ENCODE results near the gene TMEM60. TPM values are rescaled to one million over a fixed set of nuclear protein-coding genes. Genes with fewer than 3 reads are reported as not detected.
"Not testable (repeated sequence)": the region's sequence is repeated elsewhere in the genome, so short reads cannot be mapped to it uniquely, and the experiment has no call there.

The TMEM60 gene, protein sequence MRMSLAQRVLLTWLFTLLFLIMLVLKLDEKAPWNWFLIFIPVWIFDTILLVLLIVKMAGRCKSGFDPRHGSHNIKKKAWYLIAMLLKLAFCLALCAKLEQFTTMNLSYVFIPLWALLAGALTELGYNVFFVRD
- total RNA-seq (2014; rRNA removed): 38.2 and 44.8 TPM in 2 replicates
- polyA plus RNA-seq (2012): 32.7 TPM

DNA sequence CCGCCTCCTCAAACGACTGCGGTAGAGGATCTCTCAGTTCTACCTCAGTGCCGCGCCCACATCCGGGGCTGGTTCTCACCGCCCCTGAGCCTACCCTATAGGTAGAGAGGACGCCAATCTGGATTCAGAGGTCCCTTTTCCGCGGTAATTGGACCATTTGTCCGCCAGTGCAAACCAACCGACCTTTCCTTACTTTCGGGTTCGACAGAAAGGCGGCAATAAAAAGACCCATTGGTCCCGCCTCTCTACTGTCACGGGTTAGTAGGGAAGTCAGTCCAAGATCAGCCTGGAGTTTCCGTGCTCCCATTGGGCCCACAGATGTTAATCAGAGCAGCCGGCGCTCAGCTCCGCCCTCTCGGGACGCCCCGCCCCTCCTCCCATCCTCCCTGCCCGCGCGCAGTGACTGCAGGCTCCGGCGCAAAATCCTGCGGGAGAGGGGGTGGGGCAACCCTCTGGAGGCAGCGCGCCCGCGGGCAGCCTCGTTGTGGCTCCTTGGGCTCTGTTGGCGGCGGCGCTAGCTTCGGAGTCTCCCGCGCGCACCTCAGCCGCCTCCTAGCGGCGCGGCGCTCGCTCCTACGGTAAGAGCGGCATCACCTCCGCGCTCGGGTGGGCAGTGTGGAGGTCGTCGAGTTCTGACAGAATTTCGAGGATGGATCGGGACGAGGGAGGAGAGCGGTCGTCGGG lies at the start of gene TMEM60, which contains the start of gene PHTF2:
TSS of gene TMEM60 (minus strand) at position 41 of the 684 bp plus-strand sequence. CDS start 4,061 bp downstream, outside the sequence.
TSS of gene PHTF2 (plus strand) at position 380 of the 684 bp plus-strand sequence.
- DNase-seq (ENCODE audit: low read depth): peak; percentile 100

DNA sequence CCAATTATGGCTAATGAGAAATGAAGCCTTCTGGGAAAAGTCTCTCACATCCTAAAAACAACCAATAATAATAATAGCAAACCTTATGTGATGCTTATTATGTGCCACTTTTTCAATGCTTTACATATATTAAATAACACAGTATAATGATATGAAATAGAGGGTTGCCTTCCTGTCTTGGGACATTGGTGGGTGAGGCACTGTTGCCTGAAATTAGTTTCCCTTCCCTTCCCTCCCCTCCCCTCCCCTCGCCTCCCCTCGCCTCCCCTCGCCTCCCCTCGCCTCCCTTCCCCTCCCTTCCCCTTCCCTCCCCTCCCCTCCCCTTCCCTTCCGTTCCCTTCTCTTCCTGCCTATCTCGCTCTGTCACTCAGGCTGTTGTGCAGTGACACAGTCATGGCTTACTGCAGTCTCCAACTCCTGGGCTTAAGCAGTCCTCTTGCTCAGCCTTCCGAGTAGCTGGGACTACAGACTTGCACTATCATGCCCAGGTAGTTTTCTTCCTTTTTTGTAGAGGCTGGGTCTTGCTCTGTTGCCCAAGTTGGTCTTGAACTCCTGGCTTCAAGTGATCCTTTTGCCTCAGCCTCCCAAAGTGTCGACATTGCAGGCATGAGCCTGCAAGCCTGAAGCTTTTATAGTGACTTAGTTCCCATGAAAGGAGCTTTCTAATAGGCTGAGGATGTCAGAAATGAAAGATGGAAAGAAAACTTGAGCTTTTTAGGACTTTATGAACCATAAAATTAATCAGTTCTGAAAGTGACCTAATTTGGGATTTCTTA lies 48.3 kb upstream of the TMEM60 start:
- DNase-seq (ENCODE audit: low read depth): no peak

- DNase-seq (ENCODE audit: low read depth): no peak
Measured at GRCh38 chr7:77843194-77843593, 45.0 kb upstream of the TMEM60 start.

- DNase-seq (ENCODE audit: low read depth): no peak
Measured at GRCh38 chr7:77839919-77840318, 41.7 kb upstream of the TMEM60 start.

DNA sequence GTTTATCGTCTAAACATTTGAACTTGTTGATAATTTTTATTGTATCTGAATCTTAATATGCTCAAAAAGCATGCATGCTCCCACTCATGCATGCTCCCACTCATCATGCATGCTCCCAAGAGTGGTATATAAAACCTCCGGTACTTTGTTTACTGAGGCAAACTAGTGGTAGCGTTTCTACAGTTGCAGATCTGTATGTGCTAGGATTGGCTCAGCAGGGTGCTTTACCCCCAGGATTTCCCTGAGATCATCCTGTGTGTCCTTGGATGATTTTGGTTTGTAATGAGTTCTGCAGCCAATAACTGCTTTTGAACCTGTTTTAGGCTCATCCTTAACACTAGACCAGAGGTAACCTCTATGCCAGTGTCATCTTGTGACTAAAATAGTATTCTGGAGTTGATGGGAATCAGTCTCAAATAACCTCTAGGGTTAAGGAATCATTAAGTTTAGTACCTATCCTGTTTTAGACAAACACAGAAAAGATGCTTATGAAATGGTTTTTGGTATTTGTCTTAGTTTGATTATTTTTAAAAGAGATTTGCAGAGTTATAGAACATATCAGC lies 40.8 kb upstream of the TMEM60 start:
- no peak for DNase-seq (ENCODE audit: low read depth)

DNA sequence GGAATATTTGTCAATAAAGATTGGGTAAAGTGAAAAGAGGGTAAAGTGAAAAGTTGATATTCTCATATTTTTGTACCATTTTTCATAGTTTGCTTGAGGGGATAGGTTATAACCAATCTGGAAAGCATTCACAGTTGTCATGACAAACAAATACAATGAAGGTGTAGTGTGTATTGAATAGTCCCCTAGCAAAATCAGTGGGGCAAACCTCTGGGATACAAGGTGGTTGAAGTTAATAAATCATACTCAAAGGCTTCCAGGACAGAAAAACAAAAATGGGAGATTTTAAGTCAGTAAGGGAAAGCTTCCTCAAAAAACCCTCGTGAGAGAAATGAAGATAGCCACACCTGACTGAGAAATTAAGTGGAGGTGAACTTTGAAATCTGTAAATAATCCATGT lies 39.7 kb upstream of the TMEM60 start:
- no peak for DNase-seq (ENCODE audit: low read depth)

DNA sequence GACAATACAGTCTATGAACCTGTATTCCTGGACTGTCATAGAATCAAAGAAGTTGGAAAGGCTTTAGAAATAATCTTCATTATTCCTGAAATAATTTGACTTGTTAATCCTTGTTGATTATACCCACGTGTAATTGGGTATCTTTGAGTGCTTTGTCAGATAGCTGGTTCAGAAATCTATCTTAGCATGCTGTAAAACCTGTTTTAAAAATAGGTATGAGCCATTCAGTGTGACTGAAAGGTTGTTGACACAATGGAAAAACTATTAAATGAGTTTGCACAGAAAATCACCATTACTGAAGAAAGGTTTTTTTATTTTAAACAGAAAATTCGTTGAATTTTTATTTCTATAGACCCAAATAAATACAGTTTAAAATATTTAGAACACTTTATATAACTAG lies 39.0 kb upstream of the TMEM60 start:
- DNase-seq (ENCODE audit: low read depth): no peak

GRCh38 chr7:77836425-77836824 lies 38.2 kb upstream of the TMEM60 start:
- DNase-seq (ENCODE audit: low read depth): not testable (repeated sequence)

GRCh38 chr7:77833136-77833535 lies 34.9 kb upstream of the TMEM60 start:
- DNase-seq (ENCODE audit: low read depth): no peak

GRCh38 chr7:77831953-77832352 lies 33.7 kb upstream of the TMEM60 start:
- no peak for DNase-seq (ENCODE audit: low read depth)

DNA sequence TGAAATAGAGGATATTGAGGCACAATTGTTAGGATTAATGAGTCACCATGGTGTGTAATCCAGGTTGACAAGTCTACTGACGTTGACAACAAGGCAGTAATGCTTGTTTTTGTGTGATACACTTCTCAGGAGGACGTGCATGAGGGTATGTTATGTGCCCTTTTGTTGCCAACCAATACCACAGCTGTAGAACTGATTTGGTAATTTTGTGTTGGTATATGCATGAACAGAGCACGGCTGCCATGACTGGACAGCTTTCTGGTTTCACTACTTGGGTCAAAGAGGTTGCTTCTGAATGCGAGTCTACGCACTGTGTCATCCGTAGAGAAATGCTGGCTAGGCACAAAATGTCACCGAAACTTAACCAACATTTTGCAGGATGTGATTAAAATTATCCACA lies 33.2 kb upstream of the TMEM60 start:
- no peak for DNase-seq (ENCODE audit: low read depth)

DNA sequence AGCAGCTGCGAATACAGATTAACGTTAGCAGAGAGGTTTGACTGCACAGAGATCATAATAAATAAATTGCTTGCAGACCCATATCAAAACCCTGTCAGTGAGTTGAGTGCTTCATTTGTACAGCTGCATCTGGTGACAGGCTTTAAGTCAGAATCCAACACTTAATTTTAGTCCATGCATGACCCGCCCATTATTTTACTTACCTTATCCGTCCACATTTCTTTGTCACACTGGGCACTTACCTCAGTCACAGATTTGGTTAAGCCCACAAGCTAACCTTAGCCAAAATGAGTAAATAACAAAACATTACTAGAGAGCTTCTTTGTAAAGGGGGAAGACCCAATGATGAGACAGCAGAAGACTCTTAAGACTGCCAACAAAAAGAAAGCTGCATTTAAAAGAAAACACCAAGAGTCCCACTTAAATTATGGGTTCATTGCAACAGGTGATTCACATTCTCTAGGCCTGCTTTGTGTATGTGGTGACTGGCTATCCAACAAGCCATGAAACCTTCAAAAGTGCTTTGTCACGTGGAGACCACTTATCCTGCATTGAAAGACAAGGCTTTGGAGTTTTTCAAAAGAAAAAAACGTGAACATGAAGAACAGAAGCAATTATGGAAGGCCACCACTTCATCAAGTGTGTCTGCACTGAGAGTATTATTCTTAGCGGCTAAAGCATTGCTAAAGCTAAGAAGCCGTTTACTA lies 32.6 kb upstream of the TMEM60 start:
- DNase-seq (ENCODE audit: low read depth): no peak

DNA sequence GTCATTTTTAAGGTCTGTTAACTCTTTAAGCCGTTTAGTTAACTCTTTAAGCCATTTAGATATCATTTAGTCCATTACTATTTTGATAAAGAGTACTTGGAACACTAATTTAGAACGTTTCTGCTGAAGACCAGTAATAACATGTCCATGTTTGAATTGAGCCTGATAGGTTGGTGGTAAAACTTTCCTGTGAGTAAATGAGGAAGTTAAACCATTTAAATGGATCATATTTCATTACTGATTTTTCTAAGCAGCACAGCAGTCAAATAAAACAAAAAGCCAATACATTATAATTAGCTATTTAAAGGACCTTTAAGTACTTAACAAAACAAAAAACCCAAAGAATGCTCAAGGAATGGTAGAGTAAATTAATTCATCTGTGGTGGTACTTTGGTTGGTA lies 29.8 kb upstream of the TMEM60 start:
- DNase-seq (ENCODE audit: low read depth): no peak

DNA sequence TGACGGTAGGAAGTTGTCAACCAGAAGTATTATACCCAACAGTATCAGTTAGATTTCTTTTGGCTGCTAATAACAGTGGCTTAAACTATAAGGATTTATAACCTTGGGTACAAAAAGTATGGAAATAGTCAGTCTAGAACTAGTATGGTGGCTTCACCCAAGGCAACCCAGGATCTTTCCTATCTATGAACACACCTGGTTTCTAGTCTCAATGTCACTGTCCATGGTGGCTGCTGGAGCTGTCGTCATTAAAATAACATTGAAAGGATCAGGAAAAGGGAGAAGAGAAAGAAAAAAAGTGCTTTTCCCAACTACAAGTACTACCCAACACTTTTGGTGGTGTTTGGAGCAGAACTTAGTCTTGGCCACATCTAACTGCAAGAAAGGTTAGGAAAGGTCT lies 28.1 kb upstream of the TMEM60 start:
- DNase-seq (ENCODE audit: low read depth): no peak

DNA sequence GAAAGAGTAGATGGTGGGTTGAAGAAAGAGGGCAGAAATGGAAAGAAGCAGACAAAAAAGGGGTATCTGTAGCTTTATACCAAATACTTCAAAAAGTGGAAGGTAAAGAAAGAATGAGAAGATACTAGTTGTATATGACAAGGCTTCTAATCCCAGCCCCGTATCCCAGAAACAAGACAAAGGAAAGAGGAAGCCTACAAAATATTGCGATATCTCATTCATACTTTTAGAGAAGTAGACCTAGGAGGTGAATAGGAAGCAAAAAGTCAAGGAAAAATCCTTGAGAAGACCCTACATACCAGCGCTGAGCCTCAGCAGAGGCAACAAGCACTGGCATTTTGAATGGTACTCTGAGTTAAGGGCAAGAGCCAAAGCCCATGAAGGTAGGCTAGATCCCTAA lies 26.9 kb upstream of the TMEM60 start:
- DNase-seq (ENCODE audit: low read depth): no peak

DNA sequence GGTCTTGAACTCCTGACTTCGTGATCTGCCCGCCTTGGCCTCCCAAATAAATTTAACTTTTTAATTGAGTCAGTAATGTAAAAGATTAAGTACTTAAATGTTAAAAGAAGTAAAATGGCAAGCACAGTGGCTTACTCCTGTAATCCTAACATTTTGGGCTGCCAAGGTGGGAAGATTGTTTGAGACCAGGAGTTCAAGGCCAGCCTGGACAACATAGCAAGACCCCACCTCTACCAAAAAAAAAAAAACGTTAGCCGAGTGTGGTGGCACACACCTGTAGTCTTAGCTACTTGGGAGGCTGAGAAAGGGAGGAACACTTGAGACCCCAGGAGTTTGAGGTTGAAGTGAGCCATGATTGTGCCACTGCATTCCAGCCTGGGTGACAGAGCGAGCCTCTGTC lies 26.4 kb upstream of the TMEM60 start:
- no peak for DNase-seq (ENCODE audit: low read depth)

- DNase-seq (ENCODE audit: low read depth): no peak
Measured at GRCh38 chr7:77823787-77824186, 25.6 kb upstream of the TMEM60 start.

- no peak for DNase-seq (ENCODE audit: low read depth)
Measured at GRCh38 chr7:77822269-77822668, 24.0 kb upstream of the TMEM60 start.

- DNase-seq (ENCODE audit: low read depth): no peak
Measured at GRCh38 chr7:77820967-77821366, 22.7 kb upstream of the TMEM60 start.

DNA sequence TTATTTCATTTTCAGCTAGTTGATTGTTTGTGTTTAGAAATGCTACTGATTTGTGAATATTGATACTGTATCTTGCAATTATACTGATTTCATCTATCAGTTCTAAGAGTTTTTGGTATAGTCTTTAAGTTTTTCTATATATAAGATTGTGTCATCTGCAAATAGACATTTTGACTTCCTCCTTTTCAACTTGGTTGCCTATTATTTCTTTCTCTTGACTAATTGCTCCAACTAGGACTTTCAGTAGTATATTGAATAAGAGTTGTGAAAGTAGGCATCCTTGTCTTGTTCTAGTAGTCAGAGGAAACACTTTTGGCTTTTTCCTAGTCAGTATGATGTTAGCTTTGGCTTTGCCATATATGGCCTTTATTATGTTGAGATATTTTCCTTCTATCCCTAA lies 20.8 kb upstream of the TMEM60 start:
- no peak for DNase-seq (ENCODE audit: low read depth)

GRCh38 chr7:77813180-77813579 lies 14.9 kb upstream of the TMEM60 start:
- DNase-seq (ENCODE audit: low read depth): no peak

- DNase-seq (ENCODE audit: low read depth): peak; percentile 74
Measured at GRCh38 chr7:77812290-77812685, 14.1 kb upstream of the TMEM60 start.

All from LHCN-M2 (cell line).